Natural killer cell (primary cell): ENCODE measurements around the gene F5. TPM values are rescaled to one million over a fixed set of nuclear protein-coding genes. Genes with fewer than 3 reads are reported as not detected.

ENCODE experiments used
- ATAC-seq, 3 donors: fragments of 150-1000 bp in 2 of 3; fragments of 200-7000 bp in 1 of 3; cut with Tn5 transposase; 1 replicate in 1 of 3; 2 replicates in 2 of 3; pipeline ENCODE4 v1.10.0; 2021; ENCODE audit warnings: mild to moderate bottlenecking in 2 of 3, moderate library complexity in 2 of 3
- DNase-seq, 2 donors: peaks; one replicate each; pipeline versions ENCODE4 v3.0.0 to v3.0.0-alpha.2; 2013 to 2021; ENCODE audit warnings: mixed read lengths in 1 of 2
- H3K27ac ChIP-seq: one replicate; pipeline ENCODE4 v1.5.1; 2013; ENCODE audit warnings: mild to moderate bottlenecking, low read length
- H3K27me3 ChIP-seq: one replicate; pipeline ENCODE4 v1.6.1; 2013; ENCODE audit warnings: low read length; ENCODE audit not compliant: control insufficient read depth, insufficient read depth
- H3K36me3 ChIP-seq: one replicate; pipeline ENCODE4 v1.6.1; 2013; ENCODE audit warnings: low read length; ENCODE audit not compliant: control insufficient read depth, insufficient read depth
- H3K4me1 ChIP-seq: one replicate; pipeline ENCODE4 v1.6.1; 2013; ENCODE audit warnings: low read length; ENCODE audit not compliant: control insufficient read depth, insufficient read depth
- H3K4me3 ChIP-seq: one replicate; pipeline ENCODE4 v1.5.1; 2013; ENCODE audit warnings: low read length
- H3K9me3 ChIP-seq: one replicate; pipeline ENCODE4 v1.6.1; 2013; ENCODE audit warnings: low read length; ENCODE audit not compliant: control insufficient read depth, insufficient read depth
- H3K27ac Mint-ChIP-seq, 2 donors: one replicate each; pipeline ENCODE4 v1.8.0; 2022; ENCODE audit warnings: mild to moderate bottlenecking in 2 of 2, mixed read lengths in 2 of 2, moderate library complexity in 1 of 2
- H3K27me3 Mint-ChIP-seq, 2 donors: one replicate each; pipeline ENCODE4 v1.8.0; 2022; ENCODE audit warnings: low read depth in 2 of 2, mixed read lengths in 2 of 2
- H3K36me3 Mint-ChIP-seq: one replicate; pipeline ENCODE4 v1.8.0; 2022; ENCODE audit warnings: mixed read lengths
- H3K4me1 Mint-ChIP-seq, 2 donors: one replicate each; pipeline ENCODE4 v1.8.0; 2022; ENCODE audit warnings: mixed read lengths in 2 of 2
- H3K4me3 Mint-ChIP-seq: one replicate; pipeline ENCODE4 v1.8.0; 2022; ENCODE audit warnings: mild to moderate bottlenecking, moderate library complexity, mixed read lengths
- H3K9me3 Mint-ChIP-seq, 2 donors: one replicate each; pipeline ENCODE4 v1.8.0; 2022; ENCODE audit warnings: mixed read lengths in 2 of 2
- CTCF ChIP-seq: fragments of 200-600 bp; IDR thresholded peaks from one replicate; pipeline ENCODE4 v1.8.0; 2022; ENCODE audit warnings: antibody characterized with exemption
- WGBS: methylation state at CpG from one replicate; pipeline ENCODE4 v1.1.7; 2013; ENCODE audit warnings: missing lambda C conversion rate; ENCODE audit not compliant: insufficient coverage; 5-methylcytosine and 5-hydroxymethylcytosine counted together
- intact Hi-C: fragments of 100-400 bp; cut with micrococcal nuclease; formaldehyde crosslinking; loops from one replicate; pipeline ENCODE4 v1.14.2; 2022
- total RNA-seq, 4 donors: library from RNA; stranded (reverse); fragments of 120-200 nt in 1 of 4; gene quantifications; one replicate each; pipeline versions ENCODE4 v1.2.3 to v1.2.4, GENCODE V29; 2013 to 2022

Gene F5
- total RNA-seq, 3 donors from 2014 or later (not counting 1 experiment from before 2014, with no cell fraction given), result 0.02 to 1.7 (median 0.45) TPM

- H3K9me3 Mint-ChIP-seq, result no peaks in the 10 kb centered on the region
- H3K27ac ChIP-seq, result no peak overlapping the region
- H3K4me1 Mint-ChIP-seq, result no peaks in the 10 kb centered on the region
- no peak for ATAC-seq
- H3K36me3 Mint-ChIP-seq, result no peaks in the 10 kb centered on the region
- H3K27me3 Mint-ChIP-seq, result peaks cover 19 to 30% of the 10 kb centered on the region in 2 donors
- 53% methylated on average over 2 of the region's 2 CpGs for whole genome bisulfite sequencing
- H3K36me3 ChIP-seq, result no peaks in the 10 kb centered on the region
- no peak overlapping the region for H3K4me3 Mint-ChIP-seq
- intact Hi-C loops, result no loop called here
- no peaks in the 10 kb centered on the region for H3K27me3 ChIP-seq
- no peak overlapping the region for H3K4me3 ChIP-seq
- H3K27ac Mint-ChIP-seq, result no peak overlapping the region
- H3K4me1 ChIP-seq, result no peaks in the 10 kb centered on the region
- no peaks in the 10 kb centered on the region for H3K9me3 ChIP-seq
- no peak for DNase-seq
- no peak for TF ChIP-seq CTCF
Measured at GRCh38 chr1:169495916-169496315, 90.4 kb downstream of the F5 start.

- no peak for TF ChIP-seq CTCF
- no peak overlapping the region for H3K4me3 ChIP-seq
- no peaks in the 10 kb centered on the region for H3K36me3 ChIP-seq
- intact Hi-C loops, result no loop called here
- no peaks in the 10 kb centered on the region for H3K4me1 Mint-ChIP-seq
- ATAC-seq (no peak), DNase-seq (no peak)
- no peaks in the 10 kb centered on the region for H3K36me3 Mint-ChIP-seq
- no peak overlapping the region for H3K4me3 Mint-ChIP-seq
- no peak overlapping the region for H3K27ac ChIP-seq
- no peaks in the 10 kb centered on the region for H3K9me3 Mint-ChIP-seq
- H3K27me3 ChIP-seq, result no peaks in the 10 kb centered on the region
- H3K27me3 Mint-ChIP-seq, result peaks cover 19 to 26% of the 10 kb centered on the region in 2 donors
- no peak overlapping the region for H3K27ac Mint-ChIP-seq
- H3K4me1 ChIP-seq, result no peaks in the 10 kb centered on the region
- H3K9me3 ChIP-seq, result no peaks in the 10 kb centered on the region
Measured at GRCh38 chr1:169495046-169495775, 91.1 kb downstream of the F5 start.

GRCh38 chr1:169494343-169494742, 91.9 kb downstream of the F5 start:
- Histone ChIP-seq H3K9me3 (no peaks in the 10 kb centered on the region), H3K36me3 (no peaks in the 10 kb centered on the region), H3K27me3 (no peaks in the 10 kb centered on the region), H3K4me3 (no peak overlapping the region), H3K27ac (no peak overlapping the region), H3K4me1 (no peaks in the 10 kb centered on the region)
- Mint-ChIP-seq H3K9me3 (no peaks in the 10 kb centered on the region), H3K27ac (no peak overlapping the region), H3K4me3 (no peak overlapping the region), H3K4me1 (no peaks in the 10 kb centered on the region), H3K27me3 (peaks cover 19 to 21% of the 10 kb centered on the region in 2 donors), H3K36me3 (no peaks in the 10 kb centered on the region)
- WGBS, result 100% methylated on average over 3 of the region's 3 CpGs
- no peak for ATAC-seq
- no peak for DNase-seq
- no peak for TF ChIP-seq CTCF
- intact Hi-C loops, result no loop called here

- H3K4me3 ChIP-seq, result no peak overlapping the region
- no peaks in the 10 kb centered on the region for H3K4me1 ChIP-seq
- H3K9me3 Mint-ChIP-seq, result no peaks in the 10 kb centered on the region
- no peaks in the 10 kb centered on the region for H3K27me3 ChIP-seq
- DNase-seq (no peak), ATAC-seq (peak in 1 of 3 donors; percentile 36)
- no peaks in the 10 kb centered on the region for H3K36me3 ChIP-seq
- no peaks in the 10 kb centered on the region for H3K4me1 Mint-ChIP-seq
- intact Hi-C loops, result no loop called here
- TF ChIP-seq CTCF, result no peak
- H3K27ac ChIP-seq, result no peak overlapping the region
- H3K27me3 Mint-ChIP-seq, result peaks cover 17% of the 10 kb centered on the region in 2 donors
- H3K4me3 Mint-ChIP-seq, result no peak overlapping the region
- H3K27ac Mint-ChIP-seq, result no peak overlapping the region
- no peaks in the 10 kb centered on the region for H3K9me3 ChIP-seq
- H3K36me3 Mint-ChIP-seq, result no peaks in the 10 kb centered on the region
- 80% methylated on average over 1 of the region's 1 CpG for WGBS
Measured at GRCh38 chr1:169493251-169493650, 93.0 kb downstream of the F5 start.
